DMS 273 (cell line): Measurements from ENCODE around the gene ATP10A.

Experiments
- DNase-seq: peaks from one replicate; lab custom pipeline; 2025; ENCODE audit not compliant: unreplicated experiment; lab: John Stamatoyannopoulos, UW

ATP10A gene

DNA sequence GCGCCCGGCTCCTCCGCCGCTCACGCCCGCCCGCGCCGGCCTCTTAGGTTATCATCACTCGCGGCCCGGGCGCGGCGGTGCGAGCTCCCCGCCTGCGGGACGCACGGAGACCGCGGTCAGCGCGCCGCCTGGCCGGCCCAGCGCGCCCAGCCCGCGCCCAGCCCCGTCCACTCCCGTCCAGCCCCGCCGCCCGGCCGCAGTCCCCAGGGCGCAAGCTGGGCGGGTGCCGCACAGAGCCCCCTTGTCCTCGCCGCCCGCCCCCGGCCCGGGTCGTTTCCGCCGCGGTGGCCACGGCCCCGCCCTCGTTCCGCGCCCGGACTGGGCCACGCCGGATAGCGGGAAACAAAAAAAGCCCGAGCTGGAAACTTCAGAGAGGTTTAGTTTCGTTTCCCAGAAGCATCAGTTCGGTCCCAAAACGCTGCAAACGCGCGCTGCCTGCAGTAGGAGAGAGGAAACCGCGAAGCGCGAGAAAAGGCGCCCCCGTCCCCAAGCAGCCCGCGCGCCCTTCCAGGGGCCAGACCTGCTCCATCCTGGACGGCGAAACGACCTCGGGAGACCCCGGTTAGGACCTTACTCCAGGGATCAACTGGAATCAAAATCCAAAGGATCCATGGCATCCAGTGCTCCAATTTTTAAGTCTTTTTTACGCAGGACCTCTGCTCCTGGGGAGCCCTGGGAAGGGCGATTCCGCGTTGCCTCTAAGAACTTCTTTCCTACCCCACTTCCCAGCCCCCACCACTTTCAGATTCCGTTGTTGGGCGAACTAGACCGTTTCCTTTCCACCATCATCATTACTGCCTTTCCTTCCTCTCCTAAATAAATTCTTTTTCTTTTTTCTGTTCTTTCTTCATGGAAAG is at the start of gene ATP10A:
ATP10A (minus strand) TSS at position 217 of the 857 bp plus-strand sequence. CDS start 231 bp downstream, outside the sequence.
- peak; percentile 39 for DNase-seq

GRCh38 chr15:25912035-25912434 is 48.9 kb upstream of the ATP10A start:
- DNase-seq, result no peak

DNA sequence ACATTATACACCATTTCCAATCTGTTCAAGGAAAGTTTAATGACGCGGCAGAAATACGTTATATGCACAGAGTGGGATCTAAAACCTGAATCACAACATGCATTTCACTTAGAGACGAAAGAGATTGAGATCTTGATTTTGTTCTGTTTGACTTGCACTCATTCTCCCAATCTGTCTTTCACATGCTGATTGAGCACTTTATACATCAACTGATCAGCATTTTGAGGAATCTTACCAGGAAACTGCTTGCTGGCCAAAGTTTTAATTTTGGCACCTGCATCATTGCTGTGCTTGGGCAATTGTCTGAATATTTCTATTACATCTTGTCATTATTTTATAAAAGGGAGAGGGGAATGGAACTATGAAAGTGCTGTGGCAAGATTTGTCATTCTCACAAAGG is 47.7 kb upstream of the ATP10A start:
- DNase-seq, result no peak

DNA sequence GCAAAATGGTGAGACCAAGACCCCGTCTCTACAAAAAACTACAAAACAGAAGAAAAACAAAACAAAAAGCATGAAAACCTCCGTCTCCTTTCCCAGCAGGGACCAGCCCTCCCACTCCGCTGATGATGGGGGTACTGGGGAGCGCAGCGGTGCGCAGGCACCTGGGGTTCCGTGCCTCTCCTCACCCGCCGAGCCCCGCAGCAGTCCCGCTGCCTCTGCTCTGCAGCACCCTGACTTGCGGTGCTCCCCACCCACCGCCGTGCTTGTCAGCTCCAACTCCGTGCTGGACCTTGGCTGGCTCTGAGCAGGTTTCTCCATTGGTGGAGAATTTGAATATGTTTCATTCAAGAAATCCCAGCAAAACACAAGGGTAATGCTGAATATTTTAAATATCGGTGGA is 46.7 kb upstream of the ATP10A start:
- no peak for DNase-seq

DNA sequence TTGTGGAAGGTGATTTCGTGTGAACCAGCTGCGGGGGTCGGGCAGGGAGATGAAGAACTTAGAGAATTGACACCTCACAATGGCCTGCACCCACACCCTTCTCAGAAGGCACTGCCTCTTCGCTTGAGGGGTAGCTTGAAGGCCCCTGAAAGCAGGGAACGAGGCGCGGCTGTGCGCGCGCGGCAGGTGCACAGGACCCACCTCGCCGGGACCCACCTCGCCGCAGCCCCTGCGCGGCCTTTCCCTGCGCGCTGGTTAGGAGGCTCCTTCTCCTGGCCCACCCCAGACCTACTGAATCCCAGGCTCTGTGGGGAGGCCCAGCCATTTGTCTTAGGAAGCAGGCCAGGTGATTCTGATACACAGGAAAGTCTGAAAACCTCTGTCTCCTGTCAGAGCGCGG is 46.2 kb upstream of the ATP10A start:
- no peak for DNase-seq

DNA sequence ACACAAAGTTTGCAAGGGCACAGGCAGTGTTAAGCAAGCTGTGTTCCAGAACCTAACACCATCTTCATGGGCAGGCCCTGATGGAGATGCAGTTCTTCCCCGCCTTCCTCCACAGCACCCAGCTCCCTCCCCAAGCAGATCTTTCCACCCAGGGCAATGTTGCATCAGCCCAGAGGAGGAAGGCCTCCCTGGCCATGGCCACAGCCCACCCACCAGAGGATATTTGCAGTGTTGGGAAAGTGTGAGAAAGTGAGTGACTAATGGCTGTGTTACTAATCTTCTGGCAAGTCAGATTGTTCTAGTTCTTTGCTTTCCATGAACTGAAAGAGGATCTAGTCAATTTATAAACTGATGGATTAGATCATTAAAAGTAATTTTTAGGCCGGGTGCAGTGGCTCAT is 42.0 kb upstream of the ATP10A start:
- no peak for DNase-seq

DNA sequence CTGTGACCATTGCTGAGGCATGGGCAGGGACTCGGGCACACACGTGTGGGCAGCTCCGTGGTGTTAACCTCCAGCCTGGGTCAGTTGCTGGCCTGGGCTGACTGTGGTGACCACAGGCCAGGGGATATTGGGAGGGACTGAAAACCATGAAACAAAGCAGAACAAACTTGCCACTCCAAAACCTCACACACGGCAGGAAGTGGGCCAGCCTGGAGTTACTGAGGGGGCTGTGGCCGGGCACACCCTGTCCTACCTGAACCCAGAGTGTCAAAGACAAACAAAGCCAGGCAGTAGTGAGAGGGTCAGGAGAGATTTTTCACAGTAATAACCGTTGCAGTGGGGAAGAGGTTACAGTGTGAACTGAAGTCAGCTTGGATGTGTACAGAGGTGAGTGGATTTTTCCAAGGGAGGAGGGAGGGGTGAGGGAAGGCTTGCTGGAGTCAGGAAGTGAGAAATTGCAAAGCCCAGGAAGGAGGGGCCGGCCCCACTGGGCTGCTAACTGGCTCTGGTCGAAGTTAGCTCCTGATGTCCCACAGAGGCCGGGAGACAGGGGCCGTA is 40.0 kb upstream of the ATP10A start:
- no peak for DNase-seq

DNA sequence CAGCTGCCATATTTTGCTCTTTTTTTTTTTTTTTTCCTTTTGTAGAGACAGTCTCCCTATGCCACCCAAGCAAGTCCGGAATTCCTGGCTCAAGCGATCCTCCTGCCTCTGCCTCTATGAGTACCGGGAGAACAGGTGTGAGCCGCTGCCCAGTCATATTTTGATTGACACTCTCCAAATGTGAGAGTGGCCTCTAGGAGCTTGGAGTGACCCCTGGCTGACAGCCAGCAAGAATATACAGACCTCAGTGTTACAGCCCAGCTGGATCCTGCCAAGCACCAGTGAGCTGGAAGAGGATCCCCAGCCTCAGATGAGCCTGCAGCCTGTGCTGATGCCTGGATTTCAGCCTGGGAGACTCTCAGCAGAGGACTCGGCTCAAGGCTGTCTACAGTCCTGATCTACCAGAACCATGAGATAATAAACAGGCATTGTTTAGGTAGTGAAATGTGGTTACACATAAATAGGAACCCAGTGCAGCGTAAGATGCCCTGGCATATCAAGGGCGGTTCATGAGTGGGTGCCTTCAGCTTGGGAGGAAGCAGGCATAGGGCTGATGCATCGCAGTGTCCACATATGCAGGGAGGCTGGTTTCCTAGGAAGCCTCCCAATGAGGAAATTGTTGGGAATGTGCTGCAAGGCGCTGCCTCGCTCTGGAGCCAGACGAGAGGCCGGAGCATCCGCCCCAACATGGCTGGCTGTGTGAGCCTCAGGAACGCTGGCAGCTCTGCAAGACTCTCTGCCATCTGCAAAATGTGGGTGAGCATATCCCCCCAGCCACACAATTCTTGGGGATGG is 38.9 kb upstream of the ATP10A start:
- no peak for DNase-seq

GRCh38 chr15:25900901-25901300 is 37.8 kb upstream of the ATP10A start:
- no peak for DNase-seq

DNA sequence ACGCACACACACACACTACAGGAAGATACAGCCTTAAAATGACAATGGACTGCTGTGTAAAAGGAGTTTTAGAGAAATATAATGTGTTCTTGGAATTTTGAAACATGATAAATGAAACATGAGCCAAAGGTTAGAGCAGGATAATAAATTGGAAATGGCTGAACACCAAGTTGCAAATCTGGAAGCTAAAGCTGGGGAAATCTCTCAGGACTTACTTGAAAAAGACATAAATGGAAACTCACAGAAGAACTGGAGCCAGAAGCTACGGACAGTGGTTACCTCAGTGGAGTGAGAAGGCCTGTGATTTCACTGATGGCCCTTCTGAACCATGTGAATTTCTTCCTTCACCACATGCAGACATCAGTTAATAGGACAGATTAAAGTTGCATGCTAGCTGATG is 37.3 kb upstream of the ATP10A start:
- no peak for DNase-seq

DNA sequence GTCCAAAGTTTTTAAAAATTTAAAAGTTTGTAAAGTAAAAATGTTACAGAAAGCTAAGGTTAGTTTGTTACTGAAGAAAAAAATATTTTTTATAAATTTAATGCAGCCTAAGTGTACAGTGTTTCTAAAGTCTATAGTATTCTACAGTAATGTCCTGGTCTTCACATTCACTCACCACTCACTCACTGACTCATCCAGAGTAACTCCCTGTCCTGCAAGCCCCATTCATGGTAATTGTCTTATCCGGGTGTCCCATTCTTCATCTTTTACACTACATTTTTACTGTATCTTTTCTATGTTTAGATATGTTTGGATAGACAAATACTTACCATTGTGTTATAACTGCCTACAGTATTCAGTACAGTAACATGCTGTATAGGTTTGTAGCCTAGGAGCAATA is 36.7 kb upstream of the ATP10A start:
- no peak for DNase-seq

DNA sequence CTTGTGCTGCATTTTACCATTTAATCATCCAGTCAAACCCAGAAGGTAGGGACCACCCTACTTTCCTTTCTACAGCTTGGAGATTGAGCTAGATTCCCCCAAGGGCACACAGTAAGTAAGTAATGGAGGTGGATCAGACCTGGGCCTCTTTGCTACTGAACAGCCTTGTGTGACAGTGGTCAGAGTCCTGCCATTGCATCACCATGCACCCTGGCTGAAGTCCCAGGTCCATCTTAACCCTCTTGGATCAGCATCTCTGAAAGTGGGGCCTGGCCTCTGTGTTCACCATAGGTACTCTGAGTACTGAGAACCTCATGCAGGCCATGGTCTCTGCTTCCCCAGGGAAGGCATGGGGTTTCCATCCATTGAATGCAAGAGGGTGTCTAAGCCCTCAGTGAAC is 34.5 kb upstream of the ATP10A start:
- no peak for DNase-seq

DNA sequence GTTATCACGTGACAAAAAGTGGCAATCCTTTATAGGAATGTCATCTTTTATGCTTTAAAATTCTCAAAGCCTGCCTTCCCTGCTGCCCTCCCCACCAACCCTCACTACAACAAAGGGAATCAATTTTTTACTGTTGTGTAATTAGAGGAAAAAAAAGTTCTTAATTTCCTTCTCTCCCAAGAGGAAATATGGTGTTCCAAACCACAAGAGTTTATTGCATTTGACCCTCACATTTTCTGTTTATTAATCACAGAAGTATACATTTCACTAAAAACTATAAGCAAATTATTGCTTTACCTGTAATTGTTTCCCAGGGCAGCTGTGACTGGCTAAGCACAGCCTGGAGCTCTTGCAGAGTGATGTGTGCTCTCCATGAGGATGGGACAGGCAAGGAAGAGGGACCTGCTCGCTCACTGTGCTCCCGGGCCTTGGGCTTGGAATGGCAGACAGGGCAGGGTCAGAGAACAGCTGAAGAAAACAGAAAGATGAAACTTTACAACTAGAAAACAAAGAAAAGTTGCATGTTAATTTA is 31.3 kb upstream of the ATP10A start:
- no peak for DNase-seq

GRCh38 chr15:25893596-25893995 is 30.5 kb upstream of the ATP10A start:
- DNase-seq, result no peak

GRCh38 chr15:25892126-25892525 is 29.0 kb upstream of the ATP10A start:
- no peak for DNase-seq

DNA sequence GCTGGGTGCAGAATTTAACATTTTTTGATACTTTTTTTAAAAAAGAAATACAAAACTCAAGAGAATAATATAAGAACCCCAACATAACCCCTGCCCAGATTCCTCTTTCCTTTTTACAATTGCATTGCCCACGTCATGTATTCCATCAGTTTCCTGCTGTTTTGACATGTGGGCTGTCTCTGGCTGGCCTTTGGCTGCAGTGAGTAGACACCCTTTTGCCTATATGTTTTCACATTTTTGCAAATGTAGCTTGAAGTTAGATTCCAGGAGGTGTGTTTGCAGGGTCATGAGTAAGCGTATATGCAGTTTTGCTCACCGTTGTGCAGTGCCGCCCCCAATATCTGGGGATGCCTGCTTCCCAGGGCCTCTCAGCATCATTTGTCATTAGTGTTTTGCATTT is 28.0 kb upstream of the ATP10A start:
- DNase-seq, result no peak

- DNase-seq, result no peak
Measured at GRCh38 chr15:25890529-25890928, 27.4 kb upstream of the ATP10A start.

DNA sequence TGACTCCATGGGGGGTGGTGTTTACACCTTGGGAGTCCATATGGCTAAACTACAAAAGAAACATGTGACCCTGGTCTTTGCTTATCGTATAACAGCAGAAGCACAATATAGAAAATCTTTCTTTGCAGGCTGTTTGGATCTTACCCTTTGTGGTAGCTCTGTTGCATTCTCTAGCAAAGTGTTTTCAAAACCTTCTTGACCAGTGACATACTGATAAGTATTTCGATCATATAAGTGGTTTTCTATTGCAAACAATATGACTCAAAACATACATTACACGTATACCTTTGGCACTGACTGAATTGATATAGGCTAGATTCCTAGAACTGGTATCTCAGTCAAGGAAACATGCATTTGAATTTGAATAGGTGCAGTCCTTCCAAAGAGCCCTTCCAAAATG is 24.7 kb upstream of the ATP10A start:
- DNase-seq, result peak; percentile 21

GRCh38 chr15:25886498-25887140 is 23.5 kb upstream of the ATP10A start:
- DNase-seq, result no peak

DNA sequence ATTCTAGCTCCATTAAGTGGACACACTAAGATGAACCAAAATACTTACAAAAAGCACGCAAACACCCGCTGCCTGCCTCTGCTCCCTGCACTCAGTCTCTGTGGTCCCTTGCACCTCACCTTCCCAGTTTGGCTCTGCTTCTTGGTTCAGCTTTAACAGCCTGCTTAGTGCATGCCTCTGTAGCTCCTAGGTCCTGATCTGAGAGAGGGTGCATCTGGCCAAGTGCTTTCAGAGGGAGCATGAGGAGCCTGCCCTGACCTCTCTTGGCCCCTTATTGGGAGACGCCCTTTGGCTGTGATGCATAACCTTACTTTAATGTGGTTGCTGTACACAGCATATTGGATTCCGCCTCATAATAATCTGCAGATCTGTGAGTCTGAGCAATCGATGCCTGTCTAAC is 21.2 kb upstream of the ATP10A start:
- no peak for DNase-seq
